Endothelial cell (in vitro differentiated cells): ENCODE data around the gene KBTBD6. TPM values are rescaled to one million over a fixed set of nuclear protein-coding genes. Genes with fewer than 3 reads are reported as not detected.

Experiments
- DNase-seq: peaks from one replicate; pipeline ENCODE4 v3.0.0; 2021; ENCODE audit warnings: low spot score
- H3K27ac Mint-ChIP-seq: one replicate; pipeline ENCODE4 v1.8.0; 2021; ENCODE audit warnings: mixed read lengths, inconsistent platforms; ENCODE audit not compliant: unreplicated experiment
- H3K27me3 Mint-ChIP-seq: one replicate; pipeline ENCODE4 v1.8.0; 2021; ENCODE audit warnings: mild to moderate bottlenecking, moderate library complexity, mixed read lengths, inconsistent platforms; ENCODE audit not compliant: unreplicated experiment
- H3K36me3 Mint-ChIP-seq: one replicate; pipeline ENCODE4 v1.8.0; 2021; ENCODE audit warnings: mild to moderate bottlenecking, low read depth, mixed read lengths, inconsistent platforms; ENCODE audit not compliant: unreplicated experiment
- H3K4me1 Mint-ChIP-seq: one replicate; pipeline ENCODE4 v1.8.0; 2021; ENCODE audit warnings: mild to moderate bottlenecking, mixed read lengths, inconsistent platforms; ENCODE audit not compliant: unreplicated experiment
- H3K4me3 Mint-ChIP-seq: one replicate; pipeline ENCODE4 v1.8.0; 2021; ENCODE audit warnings: mild to moderate bottlenecking, mixed read lengths, inconsistent platforms; ENCODE audit not compliant: unreplicated experiment
- H3K9me3 Mint-ChIP-seq: one replicate; pipeline ENCODE4 v1.8.0; 2021; ENCODE audit warnings: mixed read lengths, inconsistent platforms; ENCODE audit not compliant: unreplicated experiment
- total RNA-seq: library from RNA; stranded (reverse); fragmentation: NEBNext Ultra II Directional; extraction: Animal tissue kit (Norgen Biotek cat#: 25700); gene quantifications from one replicate; pipeline ENCODE4 v1.2.1, GENCODE V29; 2021; ENCODE audit not compliant: unreplicated experiment
- TF ChIP-seq, protein P1 (sequence below): fragments of 200-600 bp; sonication (generic); IDR thresholded peaks from one replicate; pipeline ENCODE4 v1.5.0; 2021; ENCODE audit warnings: antibody characterized with exemption; ENCODE audit not compliant: unreplicated experiment

Gene KBTBD6
- total RNA-seq, 1 donor from 2014 or later = 5.3 TPM

- Mint-ChIP-seq H3K9me3 (peaks cover 20% of the 10 kb centered on the region), H3K36me3 (peaks cover 23% of the 10 kb centered on the region), H3K4me3 (no peak overlapping the region), H3K27me3 (peaks cover 4% of the 10 kb centered on the region), H3K4me1 (no peaks in the 10 kb centered on the region), H3K27ac (no peak overlapping the region)
- TF ChIP-seq, protein P1, sequence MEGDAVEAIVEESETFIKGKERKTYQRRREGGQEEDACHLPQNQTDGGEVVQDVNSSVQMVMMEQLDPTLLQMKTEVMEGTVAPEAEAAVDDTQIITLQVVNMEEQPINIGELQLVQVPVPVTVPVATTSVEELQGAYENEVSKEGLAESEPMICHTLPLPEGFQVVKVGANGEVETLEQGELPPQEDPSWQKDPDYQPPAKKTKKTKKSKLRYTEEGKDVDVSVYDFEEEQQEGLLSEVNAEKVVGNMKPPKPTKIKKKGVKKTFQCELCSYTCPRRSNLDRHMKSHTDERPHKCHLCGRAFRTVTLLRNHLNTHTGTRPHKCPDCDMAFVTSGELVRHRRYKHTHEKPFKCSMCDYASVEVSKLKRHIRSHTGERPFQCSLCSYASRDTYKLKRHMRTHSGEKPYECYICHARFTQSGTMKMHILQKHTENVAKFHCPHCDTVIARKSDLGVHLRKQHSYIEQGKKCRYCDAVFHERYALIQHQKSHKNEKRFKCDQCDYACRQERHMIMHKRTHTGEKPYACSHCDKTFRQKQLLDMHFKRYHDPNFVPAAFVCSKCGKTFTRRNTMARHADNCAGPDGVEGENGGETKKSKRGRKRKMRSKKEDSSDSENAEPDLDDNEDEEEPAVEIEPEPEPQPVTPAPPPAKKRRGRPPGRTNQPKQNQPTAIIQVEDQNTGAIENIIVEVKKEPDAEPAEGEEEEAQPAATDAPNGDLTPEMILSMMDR = no peak
- no peak for DNase-seq
Observed at GRCh38 chr13:41144576-41144975, 12.0 kb upstream of the KBTBD6 start.

GRCh38 chr13:41139296-41139966, 6.8 kb upstream of the KBTBD6 start:
- no peaks in the 10 kb centered on the region for H3K4me1 Mint-ChIP-seq
- H3K4me3 Mint-ChIP-seq = no peak overlapping the region
- no peaks in the 10 kb centered on the region for H3K36me3 Mint-ChIP-seq
- no peak overlapping the region for H3K27ac Mint-ChIP-seq
- no peaks in the 10 kb centered on the region for H3K27me3 Mint-ChIP-seq
- TF ChIP-seq, protein P1 = no peak
- no peaks in the 10 kb centered on the region for H3K9me3 Mint-ChIP-seq
- no peak for DNase-seq

GRCh38 chr13:41137951-41138350, 5.3 kb upstream of the KBTBD6 start:
- Mint-ChIP-seq H3K9me3 (no peaks in the 10 kb centered on the region), H3K27me3 (no peaks in the 10 kb centered on the region), H3K27ac (no peak overlapping the region), H3K4me3 (no peak overlapping the region), H3K36me3 (no peaks in the 10 kb centered on the region), H3K4me1 (peaks cover 6% of the 10 kb centered on the region)
- TF ChIP-seq, protein P1 = no peak
- no peak for DNase-seq

GRCh38 chr13:41137241-41137640, 4.6 kb upstream of the KBTBD6 start:
- Mint-ChIP-seq H3K36me3 (no peaks in the 10 kb centered on the region), H3K27me3 (no peaks in the 10 kb centered on the region), H3K4me3 (no peak overlapping the region), H3K9me3 (no peaks in the 10 kb centered on the region), H3K27ac (no peak overlapping the region), H3K4me1 (peaks cover 6% of the 10 kb centered on the region)
- DNase-seq = no peak
- TF ChIP-seq, protein P1 = no peak

- Mint-ChIP-seq H3K4me3 (no peak overlapping the region), H3K27me3 (no peaks in the 10 kb centered on the region), H3K9me3 (no peaks in the 10 kb centered on the region), H3K36me3 (no peaks in the 10 kb centered on the region), H3K27ac (no peak overlapping the region), H3K4me1 (peaks cover 10% of the 10 kb centered on the region)
- DNase-seq = no peak
- TF ChIP-seq, protein P1 = no peak
Observed at GRCh38 chr13:41136396-41137031, 3.9 kb upstream of the KBTBD6 start.
